Nephron progenitor cell (in vitro differentiated cells): ENCODE results near the gene HOXA7.

Source experiments
- DNase-seq: peaks from one replicate; pipeline ENCODE4 v3.0.0; 2021
- H3K27ac Mint-ChIP-seq: 2 replicates; pipeline ENCODE4 v1.8.0; 2021; ENCODE audit warnings: mild to moderate bottlenecking, moderate library complexity, mixed read lengths
- H3K27me3 Mint-ChIP-seq: 2 replicates; pipeline ENCODE4 v1.8.0; 2021; ENCODE audit warnings: mild to moderate bottlenecking, low read depth, mixed read lengths; ENCODE audit not compliant: poor library complexity
- H3K36me3 Mint-ChIP-seq: 2 replicates; pipeline ENCODE4 v1.8.0; 2021; ENCODE audit warnings: low read depth, mixed read lengths
- H3K4me1 Mint-ChIP-seq: 2 replicates; pipeline ENCODE4 v1.8.0; 2021; ENCODE audit warnings: mixed read lengths
- H3K4me3 Mint-ChIP-seq: 2 replicates; pipeline ENCODE4 v1.8.0; 2021; ENCODE audit warnings: mild to moderate bottlenecking, moderate library complexity, mixed read lengths
- H3K9me3 Mint-ChIP-seq: 2 replicates; pipeline ENCODE4 v1.8.0; 2021; ENCODE audit warnings: mild to moderate bottlenecking, moderate library complexity, mixed read lengths
- CTCF ChIP-seq: fragments of 200-600 bp; sonication (generic); IDR thresholded peaks from 2 replicates; pipeline ENCODE4 v1.5.0; 2021; ENCODE audit warnings: antibody characterized with exemption

The HOXA7 gene

GRCh38 chr7:27172315-27172774, 15.9 kb upstream of the HOXA7 start:
- Mint-ChIP-seq H3K4me1 (peaks cover 57% of the 10 kb centered on the region), H3K4me3 (peak overlapping the region; percentile 97), H3K9me3 (no peaks in the 10 kb centered on the region), H3K27ac (peak overlapping the region; percentile 100), H3K36me3 (peaks cover 44% of the 10 kb centered on the region), H3K27me3 (peaks cover 21% of the 10 kb centered on the region)
- no peak for TF ChIP-seq CTCF
- DNase-seq = peak; percentile 17

- TF ChIP-seq CTCF = no peak
- H3K27ac Mint-ChIP-seq = peak overlapping the region; percentile 100
- peak; percentile 22 for DNase-seq
- peak overlapping the region; percentile 97 for H3K4me3 Mint-ChIP-seq
- peaks cover 50% of the 10 kb centered on the region for H3K36me3 Mint-ChIP-seq
- H3K4me1 Mint-ChIP-seq = peaks cover 56% of the 10 kb centered on the region
- no peaks in the 10 kb centered on the region for H3K9me3 Mint-ChIP-seq
- peaks cover 21% of the 10 kb centered on the region for H3K27me3 Mint-ChIP-seq
Observed at GRCh38 chr7:27171637-27172314, 15.3 kb upstream of the HOXA7 start.

DNA sequence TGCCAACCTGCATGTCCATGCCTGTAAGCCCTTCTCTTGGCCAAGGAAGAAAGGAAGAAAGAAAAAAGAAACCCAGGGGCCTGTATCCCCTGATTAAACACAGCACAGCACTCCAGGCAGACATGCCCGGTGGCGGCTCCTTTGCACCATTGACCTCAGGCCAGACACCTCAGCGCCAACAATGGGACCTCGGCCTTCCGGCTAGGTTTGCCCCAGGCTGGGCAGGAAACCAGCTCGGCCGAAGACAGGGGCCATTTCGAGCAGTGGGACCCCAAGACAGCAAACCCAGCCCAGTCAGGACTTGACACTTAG, 14.8 kb upstream of the HOXA7 start:
- DNase-seq = peak; percentile 39
- Mint-ChIP-seq H3K27ac (peak overlapping the region; percentile 100), H3K36me3 (peaks cover 50% of the 10 kb centered on the region), H3K9me3 (no peaks in the 10 kb centered on the region), H3K4me1 (peaks cover 51% of the 10 kb centered on the region), H3K4me3 (peak overlapping the region; percentile 97), H3K27me3 (peaks cover 21% of the 10 kb centered on the region)
- no peak for TF ChIP-seq CTCF

DNA sequence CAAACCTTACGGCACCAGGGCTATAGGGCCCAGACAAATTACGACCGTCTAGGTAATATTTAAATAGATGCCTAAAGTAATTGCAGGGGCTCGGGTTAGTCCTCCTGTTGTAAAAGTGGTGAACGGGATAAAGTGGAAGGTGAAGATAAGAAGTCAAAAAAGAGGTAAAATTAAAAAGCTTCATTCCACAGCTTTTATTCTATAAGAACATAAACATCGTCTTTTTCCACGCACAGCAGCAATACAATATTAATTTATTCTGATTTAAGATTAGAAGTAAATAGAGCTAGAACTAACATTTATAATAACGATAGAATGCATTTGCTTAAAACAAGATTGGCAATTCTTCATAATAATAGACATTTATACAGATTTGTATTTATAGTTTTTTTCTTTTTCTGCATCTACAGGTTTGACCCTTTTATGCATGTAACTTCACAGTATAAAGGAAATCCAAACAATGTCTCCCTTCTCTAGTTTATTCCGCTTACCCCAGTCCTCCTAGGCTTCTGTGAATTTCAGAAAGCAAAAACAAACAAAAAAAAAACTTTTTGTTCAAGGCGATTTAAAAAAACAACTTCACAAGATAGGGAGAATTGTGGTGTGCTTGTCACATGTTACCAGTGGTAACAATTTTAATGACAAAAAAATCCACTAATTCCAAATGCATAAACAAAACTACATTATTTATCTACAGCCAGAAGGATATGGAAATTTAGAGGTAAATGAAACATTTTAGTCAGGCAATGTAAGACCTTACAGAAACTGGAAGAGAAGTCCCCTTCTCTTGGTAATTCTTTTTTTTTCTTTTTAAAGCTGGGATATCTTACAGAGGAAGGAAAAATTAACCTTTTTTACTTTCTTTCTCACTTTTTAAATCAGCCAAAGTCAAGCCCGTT, 14.2 kb upstream of the HOXA7 start:
- H3K4me3 Mint-ChIP-seq = peak overlapping the region; percentile 97
- peaks cover 21% of the 10 kb centered on the region for H3K27me3 Mint-ChIP-seq
- no peak for TF ChIP-seq CTCF
- H3K36me3 Mint-ChIP-seq = peaks cover 52% of the 10 kb centered on the region
- no peaks in the 10 kb centered on the region for H3K9me3 Mint-ChIP-seq
- no peak for DNase-seq
- H3K4me1 Mint-ChIP-seq = peaks cover 47% of the 10 kb centered on the region
- H3K27ac Mint-ChIP-seq = peak overlapping the region; percentile 100

DNA sequence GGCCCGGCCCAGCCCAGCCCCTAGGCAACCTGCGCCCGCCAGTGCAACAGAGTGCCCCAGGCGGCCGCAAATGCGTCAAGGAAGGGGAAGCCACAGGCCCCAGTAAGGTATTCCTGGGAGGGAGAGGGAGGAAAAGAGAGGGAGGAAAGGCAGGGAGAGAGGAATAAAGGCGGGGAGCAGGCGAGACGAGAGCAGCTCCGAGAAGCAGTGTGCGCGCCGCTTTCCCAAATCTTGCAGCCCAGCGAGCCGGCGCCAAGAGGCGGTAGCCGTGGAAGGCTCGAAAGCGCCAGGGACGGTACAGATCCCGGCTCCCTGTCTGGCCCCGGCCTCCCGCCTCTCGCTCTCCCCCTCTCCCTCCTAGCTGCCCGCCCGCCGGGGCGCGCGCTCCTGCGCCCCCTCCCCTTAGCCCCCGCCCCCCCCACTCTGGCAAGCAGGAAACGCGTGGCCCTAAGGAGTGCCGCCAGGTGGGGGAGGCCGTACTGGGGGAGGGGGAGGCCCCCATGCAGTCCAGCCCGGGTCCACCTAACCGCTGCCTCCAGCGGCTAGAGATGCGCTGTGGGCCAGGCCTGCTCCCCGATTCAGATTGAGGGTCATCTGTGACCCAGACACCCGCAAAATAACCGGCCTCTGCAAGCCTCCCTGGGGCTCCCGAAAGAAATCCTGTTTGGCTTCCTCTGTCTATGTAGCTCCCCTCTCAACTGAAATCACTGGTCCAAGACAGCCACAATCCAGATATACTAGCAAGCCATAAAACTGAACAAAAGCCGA, 13.4 kb upstream of the HOXA7 start:
- TF ChIP-seq CTCF = no peak
- peaks cover 42% of the 10 kb centered on the region for H3K4me1 Mint-ChIP-seq
- peak overlapping the region; percentile 97 for H3K4me3 Mint-ChIP-seq
- DNase-seq = peak; percentile 63
- peaks cover 57% of the 10 kb centered on the region for H3K36me3 Mint-ChIP-seq
- no peaks in the 10 kb centered on the region for H3K9me3 Mint-ChIP-seq
- H3K27me3 Mint-ChIP-seq = peaks cover 21% of the 10 kb centered on the region
- peak overlapping the region; percentile 100 for H3K27ac Mint-ChIP-seq
